Mammary epithelial cell (primary cell): ENCODE measurements around the gene USP3.

Source experiments
- CTCF ChIP-seq, 2 donors: IDR thresholded peaks in 1 of 2; conservative IDR thresholded peaks in 1 of 2; 2 replicates each; pipeline ENCODE4 v1.5.1; 2011 to 2012; ENCODE audit warnings: inconsistent platforms in 2 of 2, low read length in 2 of 2, mild to moderate bottlenecking in 2 of 2, control low read depth in 1 of 2, low read depth in 1 of 2; ENCODE audit not compliant: insufficient read depth in 1 of 2; ENCODE audit errors: extremely low read depth in 1 of 2
- EZH2 ChIP-seq: IDR thresholded peaks from 2 replicates; pipeline ENCODE4 v1.6.1; 2012; ENCODE audit warnings: low read length, inconsistent platforms, borderline replicate concordance

- TF ChIP-seq EZH2 (no peak), CTCF (conservative IDR thresholded peaks at IDR 0.05 in 1 of 2, IDR thresholded peaks at IDR 0.05 in 1 of 2; ENCODE audit: extremely low read depth in 1 of 2, insufficient read depth in 1 of 2, low read depth in 1 of 2, low read length in 2 of 2) (no peak)
Measured at GRCh38 chr15:63535689-63536088, 31.3 kb downstream of the USP3 start.
